K562 (cell line): ENCODE data around the gene CD22. TPM values are rescaled to one million over a fixed set of nuclear protein-coding genes. Genes with fewer than 3 reads are reported as not detected.

Source experiments
- ATAC-seq: fragments of 200-7000 bp; cut with Tn5 transposase; 3 replicates; pipeline ENCODE4 v1.9.1; 2020; ENCODE audit warnings: moderate library complexity
- BruUV-seq: library from RNA; stranded (reverse); fragments of 400-500 nt; replicated peaks from 2 replicates; lab custom pipeline; 2021; lab: Mats Ljungman, UMichigan
- CTCF ChIA-PET: fragments of 300-600 bp; formaldehyde crosslinking; extraction: SDS; loops from one replicate; lab custom pipeline; 2021; ENCODE audit warnings: low intra/inter-chr PET ratio; lab: Yijun Ruan, JAX
- POLR2A ChIA-PET: fragments of 300-600, 350-650 bp; sonication (Branson Sonifier 250); formaldehyde crosslinking; extraction: SDS; loops from one replicate; lab custom pipeline; 2021; ENCODE audit warnings: antibody characterized with exemption, inconsistent platforms; lab: Yijun Ruan, JAX
- DNase-seq, 4 experiments: peaks; one replicate each; pipeline versions ENCODE4 v3.0.0 to v3.0.0-alpha.2; 2011 to 2018; ENCODE audit warnings: low spot score in 3 of 4, mixed read lengths in 3 of 4; ENCODE audit errors: extremely low read depth in 1 of 4
- FAIRE-seq: peaks from 2 replicates; lab custom pipeline; 2011; peaks lifted over from hg19 to GRCh38; lab: Jason Lieb, UNC
- H2AFZ ChIP-seq: 2 replicates; pipeline ENCODE4 v1.6.0; 2011; ENCODE audit warnings: low read depth, low read length, control low read depth, inconsistent platforms
- H3K27ac ChIP-seq: fragments of 200-600 bp; 3 replicates; pipeline ENCODE4 v1.8.0; 2011; ENCODE audit warnings: low read depth, mild to moderate bottlenecking, control low read depth, inconsistent platforms, low read length, moderate library complexity, mixed read lengths; ENCODE audit errors: extremely low read depth
- H3K27me3 ChIP-seq, 2 experiments: fragments of 300-600 bp in 1 of 2; 2 replicates in 1 of 2; 3 replicates in 1 of 2; pipeline versions ENCODE4 v1.6.0 to v1.8.0; 2011; ENCODE audit warnings: inconsistent platforms in 2 of 2, low read length in 2 of 2, mild to moderate bottlenecking in 1 of 2, mixed read lengths in 1 of 2, moderate library complexity in 1 of 2; ENCODE audit not compliant: control insufficient read depth in 2 of 2, insufficient read depth in 2 of 2
- H3K36me3 ChIP-seq: fragments of 300-600 bp; 3 replicates; pipeline ENCODE4 v1.8.0; 2011; ENCODE audit warnings: mild to moderate bottlenecking, low read length, inconsistent platforms; ENCODE audit not compliant: control insufficient read depth, insufficient read depth
- H3K4me1 ChIP-seq, 2 experiments: fragments of 200-600 bp in 1 of 2; replicated peaks in 1 of 2; 2 replicates in 1 of 2; 3 replicates in 1 of 2; pipeline versions ENCODE4 v1.5.1 to v1.8.0; 2011; ENCODE audit warnings: inconsistent platforms in 2 of 2, low read length in 2 of 2, mild to moderate bottlenecking in 1 of 2, mixed read lengths in 1 of 2, moderate library complexity in 1 of 2; ENCODE audit not compliant: control insufficient read depth in 2 of 2, insufficient read depth in 2 of 2
- H3K4me2 ChIP-seq: 2 replicates; pipeline ENCODE4 v1.6.1; 2011; ENCODE audit warnings: low read length, control low read depth, inconsistent platforms, mixed read lengths; ENCODE audit not compliant: insufficient read depth
- H3K4me3 ChIP-seq: fragments of 200-600 bp; sonication (generic), shearing (Covaris generic); 2 replicates; pipeline ENCODE4 v1.5.1; 2016; ENCODE audit warnings: control low read depth, inconsistent platforms
- H3K79me2 ChIP-seq: fragments of 200-600 bp; 3 replicates; pipeline ENCODE4 v1.8.0; 2011; ENCODE audit warnings: low read length, inconsistent platforms; ENCODE audit not compliant: control insufficient read depth, insufficient read depth
- H3K9ac ChIP-seq, 2 experiments: 2 replicates each; pipeline versions ENCODE4 v1.6.0 to v1.6.1; 2011; ENCODE audit warnings: low read depth in 2 of 2, low read length in 2 of 2, control low read depth in 1 of 2, inconsistent platforms in 1 of 2, mild to moderate bottlenecking in 1 of 2, mixed read lengths in 1 of 2; ENCODE audit not compliant: insufficient read depth in 1 of 2
- H3K9me1 ChIP-seq: one replicate; pipeline ENCODE4 v1.6.0; 2011; ENCODE audit warnings: inconsistent platforms, mild to moderate bottlenecking, low read length, moderate library complexity; ENCODE audit not compliant: control insufficient read depth, insufficient read depth
- H3K9me3 ChIP-seq: replicated peaks from 2 replicates; pipeline ENCODE4 v1.5.1; 2011; ENCODE audit warnings: low read depth, low read length, inconsistent platforms; ENCODE audit not compliant: control insufficient read depth, insufficient read depth
- H4K20me1 ChIP-seq: replicated peaks from 2 replicates; pipeline ENCODE4 v1.6.1; 2011; ENCODE audit warnings: low read length, inconsistent platforms, mixed read lengths; ENCODE audit not compliant: control insufficient read depth, insufficient read depth
- BCOR ChIP-seq: fragments of 450-650 bp; IDR thresholded peaks from 2 replicates; pipeline ENCODE4 v1.6.1; 2016
- BHLHE40 ChIP-seq: IDR thresholded peaks from 2 replicates; pipeline ENCODE4 v1.6.1; 2011; ENCODE audit warnings: low read length, improper control_type of control experiment
- BRD9 ChIP-seq: fragments of 450-650 bp; IDR thresholded peaks from 2 replicates; pipeline ENCODE4 v1.6.1; 2018; ENCODE audit warnings: low read depth; ENCODE audit not compliant: partially characterized antibody
- FIP1L1 ChIP-seq: fragments of 200-400 bp; formaldehyde crosslinking; IDR thresholded peaks from 2 replicates; pipeline ENCODE4 v1.6.1; 2018; ENCODE audit warnings: mild to moderate bottlenecking, low read depth, low read length; ENCODE audit not compliant: poor library complexity, severe bottlenecking
- HLTF ChIP-seq: fragments of 450-650 bp; IDR thresholded peaks from 2 replicates; pipeline ENCODE4 v1.6.1; 2016
- HMGXB4 ChIP-seq: sonication (generic); formaldehyde crosslinking; IDR thresholded peaks from 2 replicates; pipeline ENCODE4 v1.8.1; 2023; ENCODE audit warnings: mild to moderate bottlenecking, missing genetic modification reagents
- KHSRP ChIP-seq: fragments of 450-650 bp; IDR thresholded peaks from 2 replicates; pipeline ENCODE4 v1.6.1; 2017
- RAD51 ChIP-seq: fragments of 450-650 bp; IDR thresholded peaks from 2 replicates; pipeline ENCODE4 v1.7.1; 2016; ENCODE audit warnings: low read depth, mild to moderate bottlenecking, borderline replicate concordance
- RNF2 ChIP-seq: sonication (generic); IDR thresholded peaks from 2 replicates; pipeline ENCODE4 v1.6.1; 2016
- SIN3B ChIP-seq: fragments of 450-650 bp; IDR thresholded peaks from 2 replicates; pipeline ENCODE4 v1.6.1; 2017; ENCODE audit warnings: low read depth, mild to moderate bottlenecking, moderate library complexity
- ZFP91 ChIP-seq: sonication (generic); formaldehyde crosslinking; IDR thresholded peaks from 2 replicates; pipeline ENCODE4 v1.8.0; 2022; ENCODE audit warnings: mild to moderate bottlenecking, missing genetic modification reagents
- ZNF444 ChIP-seq: fragments of 250-450 bp; sonication (Bioruptor Pico); IDR thresholded peaks from 2 replicates; pipeline ENCODE4 v1.4.0; 2020; ENCODE audit warnings: mild to moderate bottlenecking, moderate library complexity
- ZNF592 ChIP-seq: fragments of 450-650 bp; IDR thresholded peaks from 2 replicates; pipeline ENCODE4 v1.6.1; 2017; ENCODE audit warnings: antibody characterized with exemption, mild to moderate bottlenecking
- WGBS: fragments of 100-300 bp; shearing (Covaris generic); methylation state at CpG from one replicate; pipeline ENCODE4 v1.1.6; 2016; ENCODE audit warnings: low coverage, mixed read lengths; ENCODE audit not compliant: insufficient coverage; ENCODE audit errors: missing lambda C conversion rate; 5-methylcytosine and 5-hydroxymethylcytosine counted together
- in situ Hi-C: fragments of 300-500 bp; cut with MboI; formaldehyde crosslinking; loops from 4 replicates; pipeline ENCODE4 v1.15.0; 2018; ENCODE audit warnings: inconsistent platforms, mixed read lengths
- intact Hi-C: fragments of 100-400 bp; cut with micrococcal nuclease; formaldehyde crosslinking; loops from 2 replicates; pipeline ENCODE4 v1.14.2; 2022
- polyA plus RNA-seq, 8 experiments: library from polyadenylated mRNA; depleted of rRNA in 4 of 8; stranded (reverse) in 5 of 8; unstranded in 3 of 8; fragments of >200 nt; fragmentation: Nextera tagmentation in 2 of 8; fragmentation: Illumina TruSeq in 1 of 8; extraction: Ambion mirVana in 2 of 8; extraction: Trizol in 1 of 8; gene quantifications; 2 replicates each; pipeline versions ENCODE4 v1.2.1 to v1.2.3, GENCODE V29; 2011 to 2014; ENCODE audit warnings: inconsistent platforms in 1 of 8, missing spikeins in 1 of 8
- total RNA-seq, 7 experiments: library from RNA; depleted of rRNA in 6 of 7; stranded (reverse); fragments of >200 nt in 6 of 7; fragmentation: Illumina TruSeq in 2 of 7; extraction: Trizol in 2 of 7; gene quantifications; 2 replicates each; pipeline versions ENCODE4 v1.2.1 to v1.2.3, GENCODE V29; 2011 to 2021; ENCODE audit warnings: low replicate concordance in 1 of 7

CD22 gene
- total and polyA plus RNA-seq, 9 of the 15 experiments (the other 6 are each of a cell fraction or from before 2014, with no cell fraction given): 0.29 to 5.0 (median 3.5) TPM

GRCh38 chr19:35314858-35315470 is 14.0 kb upstream of the CD22 start:
- H3K27me3 ChIP-seq: no peaks in the 10 kb centered on the region
- ATAC-seq (no peak), FAIRE-seq (no peak), DNase-seq (no peak)
- 73% methylated on average over 10 of the region's 10 CpGs for WGBS
- H3K9ac ChIP-seq: no peak overlapping the region
- intact Hi-C loops (no loop called here), in situ Hi-C loops (no loop called here)
- POLR2A ChIA-PET: interaction anchor here (0.6 to 1.5 kb wide), 7 partner anchors 8 to 404 kb away, joined by 3 to 8 read pairs (median 3); no protein-coding TSS in a partner anchor
- CTCF ChIA-PET: no interaction called here
- H3K36me3 ChIP-seq: no peaks in the 10 kb centered on the region; the same call in 2 of the 3 replicates
- peaks cover 42 to 69% of the 10 kb centered on the region in 2 experiments for H3K4me1 ChIP-seq
- H2AFZ ChIP-seq: 0 out of 2 replicates have a peak overlapping the region, but pooled peaks have one; percentile 10
- H3K4me3 ChIP-seq: no peak overlapping the region
- no TSS peak for BruUV-seq
- H4K20me1 ChIP-seq: no peaks in the 10 kb centered on the region
- no peak overlapping the region for H3K4me2 ChIP-seq
- H3K9me3 ChIP-seq: no peaks in the 10 kb centered on the region
- no peaks in the 10 kb centered on the region for H3K9me1 ChIP-seq
- H3K79me2 ChIP-seq: peaks cover 9% of the 10 kb centered on the region; the same call in 2 of the 3 replicates
- H3K27ac ChIP-seq: no peak overlapping the region
- no peak for TF ChIP-seq RAD51
- no peak for TF ChIP-seq RNF2
- TF ChIP-seq BCOR: 0 out of 2 replicates have a peak, but pooled peaks have one; percentile 12
- no peak for TF ChIP-seq ZNF444
- TF ChIP-seq SIN3B: no peak
- no peak for TF ChIP-seq ZNF592
- no peak for TF ChIP-seq FIP1L1
- TF ChIP-seq KHSRP: no peak
- TF ChIP-seq HLTF: no peak
- no peak for TF ChIP-seq BRD9
- no peak for TF ChIP-seq ZFP91
- TF ChIP-seq HMGXB4 (CRISPR knock-in tag): no peak
- TF ChIP-seq BHLHE40: peak; percentile 53
